A673 (cell line): ENCODE data around the gene CHI3L2. TPM values are rescaled to one million over a fixed set of nuclear protein-coding genes. Genes with fewer than 3 reads are reported as not detected.

Experiments
- BruUV-seq: library from RNA; stranded (reverse); fragments of 400-500 nt; replicated peaks from 2 replicates; lab custom pipeline; 2021; lab: Mats Ljungman, UMichigan
- CTCF ChIA-PET: fragments of 300-600 bp; sonication (Branson Sonifier 250); formaldehyde crosslinking; loops from one replicate; lab custom pipeline; 2022; ENCODE audit warnings: antibody characterized with exemption; lab: Charles Lee
- POLR2A ChIA-PET: fragments of 300-600 bp; sonication (Branson Sonifier 250); formaldehyde crosslinking; loops from one replicate; lab custom pipeline; 2022; ENCODE audit warnings: antibody characterized with exemption; ENCODE audit not compliant: low non-redundant PET; lab: Charles Lee
- DNase-seq: peaks from one replicate; pipeline ENCODE4 v3.0.0-alpha.2; 2015; ENCODE audit warnings: low spot score
- H3K27ac ChIP-seq: fragments of 200-600 bp; sonication (generic); 2 replicates; pipeline ENCODE4 v1.5.1; 2016; ENCODE audit warnings: mixed run types, low read depth, mild to moderate bottlenecking, mixed read lengths, antibody characterized with exemption, low read length; ENCODE audit not compliant: poor library complexity, severe bottlenecking
- H3K27me3 ChIP-seq: fragments of 200-600 bp; sonication (generic); replicated peaks from 2 replicates; pipeline ENCODE4 v1.6.1; 2017; ENCODE audit warnings: mixed run types, low read depth, mild to moderate bottlenecking, mixed read lengths, antibody characterized with exemption, low read length; ENCODE audit not compliant: insufficient read depth, poor library complexity
- H3K36me3 ChIP-seq: fragments of 200-600 bp; sonication (generic); 2 replicates; pipeline ENCODE4 v1.6.1; 2016; ENCODE audit warnings: mixed run types, mild to moderate bottlenecking, mixed read lengths, antibody characterized with exemption, low read length; ENCODE audit not compliant: insufficient read depth, poor library complexity, severe bottlenecking
- H3K4me1 ChIP-seq: fragments of 200-600 bp; sonication (generic); 2 replicates; pipeline ENCODE4 v1.6.1; 2017; ENCODE audit warnings: mixed run types, mild to moderate bottlenecking, mixed read lengths, antibody characterized with exemption, low read length; ENCODE audit not compliant: insufficient read depth, poor library complexity, severe bottlenecking
- H3K4me3 ChIP-seq: fragments of 200-600 bp; sonication (generic); 2 replicates; pipeline ENCODE4 v1.5.1; 2016; ENCODE audit warnings: low read depth, mixed run types, mild to moderate bottlenecking, mixed read lengths, low read length; ENCODE audit not compliant: poor library complexity, severe bottlenecking
- H3K9me3 ChIP-seq: fragments of 200-600 bp; sonication (generic); 2 replicates; pipeline ENCODE4 v1.6.1; 2016; ENCODE audit warnings: mixed run types, low read depth, mild to moderate bottlenecking, mixed read lengths, antibody characterized with exemption, low read length; ENCODE audit not compliant: poor library complexity, severe bottlenecking
- EZH2 ChIP-seq: fragments of 200-600 bp; sonication (generic); IDR thresholded peaks from 2 replicates; pipeline ENCODE4 v1.6.1; 2017; ENCODE audit warnings: borderline replicate concordance, low read depth, mild to moderate bottlenecking, mixed read lengths, antibody characterized with exemption, low read length; ENCODE audit not compliant: poor library complexity, severe bottlenecking
- intact Hi-C: fragments of 100-400 bp; cut with micrococcal nuclease; formaldehyde crosslinking; loops from one replicate; pipeline ENCODE4 v1.10.0; 2022; ENCODE audit not compliant: unreplicated experiment
- total RNA-seq: library from RNA; stranded (reverse); gene quantifications from 2 replicates; pipeline ENCODE4 v1.2.3, GENCODE V29; 2021
- TF ChIP-seq, protein P1 (sequence below): fragments of 300-800, 200-600 bp; sonication (generic); conservative IDR thresholded peaks from 2 replicates; pipeline ENCODE4 v1.5.1; 2017; ENCODE audit warnings: low read depth, mild to moderate bottlenecking, antibody characterized with exemption, low read length, moderate library complexity, mixed read lengths

Gene CHI3L2
- total RNA-seq, 1 experiment from 2014 or later = not detected

DNA sequence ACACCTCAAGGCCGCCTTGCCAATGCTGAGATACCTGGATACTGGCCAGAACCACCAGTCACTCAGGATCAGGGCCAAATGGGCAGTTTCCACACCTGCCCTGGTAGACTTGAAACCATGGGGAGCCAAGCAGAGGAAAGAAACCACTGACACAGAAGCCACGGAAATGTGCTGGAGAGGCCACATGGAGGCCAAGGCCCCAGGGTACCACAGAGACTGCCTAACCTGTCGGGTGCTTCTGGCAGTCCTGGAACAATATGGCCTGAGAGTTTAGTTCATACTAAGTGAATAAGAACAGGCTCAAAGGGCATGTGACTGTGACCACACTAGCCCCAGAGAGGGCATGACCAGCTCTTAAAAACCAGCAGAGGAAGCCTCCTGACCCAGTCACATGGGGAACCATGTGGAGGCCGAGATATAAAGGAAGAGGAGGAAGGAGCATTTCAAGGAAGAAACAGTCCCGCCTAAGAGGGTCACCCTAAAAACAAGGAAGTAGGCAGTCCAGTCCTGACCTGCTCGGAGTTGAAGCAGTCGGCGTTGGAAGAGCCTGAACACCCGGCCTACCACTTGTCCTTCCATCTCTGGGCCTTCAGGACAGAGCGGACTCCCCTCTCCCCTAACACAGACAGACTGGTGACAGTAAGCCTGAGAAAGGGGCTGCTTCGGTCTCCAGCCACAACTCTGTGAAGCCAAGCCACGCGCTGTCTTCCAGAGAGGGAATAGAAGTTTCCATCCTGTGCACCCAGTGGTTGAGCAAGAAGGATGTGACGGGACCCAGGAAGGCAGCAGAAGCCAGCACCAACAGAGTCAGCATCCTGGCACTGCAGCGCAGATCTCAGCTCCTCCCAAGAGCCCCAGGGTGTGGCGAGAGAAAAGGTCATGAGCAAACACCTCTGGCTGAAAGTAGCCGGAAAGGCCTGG, 27.4 kb upstream of the CHI3L2 start, which contains the start of gene DENND2D:
DENND2D (minus strand) TSS at position 766 of the 921 bp plus-strand sequence; CDS start at position 579, 187 bp downstream.
- DNase-seq = no peak
- CTCF ChIA-PET = no interaction called here
- H3K27me3 ChIP-seq = peaks cover 24% of the 10 kb centered on the region
- no peak within 1 kb of the TSS for H3K4me3 ChIP-seq
- H3K36me3 ChIP-seq = no peaks in the 10 kb centered on the region
- intact Hi-C loops = no loop called here
- no peak within 1 kb of the TSS for H3K27ac ChIP-seq
- H3K9me3 ChIP-seq = no peaks in the 10 kb centered on the region
- TF ChIP-seq, protein P1, sequence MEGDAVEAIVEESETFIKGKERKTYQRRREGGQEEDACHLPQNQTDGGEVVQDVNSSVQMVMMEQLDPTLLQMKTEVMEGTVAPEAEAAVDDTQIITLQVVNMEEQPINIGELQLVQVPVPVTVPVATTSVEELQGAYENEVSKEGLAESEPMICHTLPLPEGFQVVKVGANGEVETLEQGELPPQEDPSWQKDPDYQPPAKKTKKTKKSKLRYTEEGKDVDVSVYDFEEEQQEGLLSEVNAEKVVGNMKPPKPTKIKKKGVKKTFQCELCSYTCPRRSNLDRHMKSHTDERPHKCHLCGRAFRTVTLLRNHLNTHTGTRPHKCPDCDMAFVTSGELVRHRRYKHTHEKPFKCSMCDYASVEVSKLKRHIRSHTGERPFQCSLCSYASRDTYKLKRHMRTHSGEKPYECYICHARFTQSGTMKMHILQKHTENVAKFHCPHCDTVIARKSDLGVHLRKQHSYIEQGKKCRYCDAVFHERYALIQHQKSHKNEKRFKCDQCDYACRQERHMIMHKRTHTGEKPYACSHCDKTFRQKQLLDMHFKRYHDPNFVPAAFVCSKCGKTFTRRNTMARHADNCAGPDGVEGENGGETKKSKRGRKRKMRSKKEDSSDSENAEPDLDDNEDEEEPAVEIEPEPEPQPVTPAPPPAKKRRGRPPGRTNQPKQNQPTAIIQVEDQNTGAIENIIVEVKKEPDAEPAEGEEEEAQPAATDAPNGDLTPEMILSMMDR = no peak
- TF ChIP-seq EZH2 = no peak
- POLR2A ChIA-PET = no interaction called here
- H3K4me1 ChIP-seq = no peaks in the 10 kb centered on the region
- no TSS peak for BruUV-seq

DNA sequence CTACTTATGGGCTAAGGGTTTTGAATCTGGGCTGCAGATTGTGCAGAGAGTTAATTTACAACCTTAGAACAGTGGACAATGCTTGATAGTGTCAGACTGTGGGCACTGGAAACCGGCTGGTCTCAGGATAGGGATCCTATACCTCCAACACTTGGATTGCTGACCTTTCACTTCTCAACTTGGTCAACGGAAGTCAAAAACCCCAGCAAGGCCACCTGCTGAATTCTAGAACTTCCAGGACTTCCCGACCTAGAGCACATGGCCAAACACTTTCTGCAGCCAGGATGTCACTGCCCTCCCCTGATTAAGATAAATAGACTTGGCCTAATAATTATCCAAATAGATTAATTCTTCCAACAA, 26.7 kb upstream of the CHI3L2 start:
- Histone ChIP-seq H3K27ac (no peak overlapping the region), H3K36me3 (no peaks in the 10 kb centered on the region), H3K4me1 (no peaks in the 10 kb centered on the region), H3K27me3 (peaks cover 30% of the 10 kb centered on the region), H3K4me3 (no peak overlapping the region), H3K9me3 (no peaks in the 10 kb centered on the region)
- ChIA-PET POLR2A (no interaction called here), CTCF (no interaction called here)
- TF ChIP-seq, protein P1 = no peak
- TF ChIP-seq EZH2 = no peak
- no TSS peak for BruUV-seq
- intact Hi-C loops = no loop called here
- DNase-seq = no peak

DNA sequence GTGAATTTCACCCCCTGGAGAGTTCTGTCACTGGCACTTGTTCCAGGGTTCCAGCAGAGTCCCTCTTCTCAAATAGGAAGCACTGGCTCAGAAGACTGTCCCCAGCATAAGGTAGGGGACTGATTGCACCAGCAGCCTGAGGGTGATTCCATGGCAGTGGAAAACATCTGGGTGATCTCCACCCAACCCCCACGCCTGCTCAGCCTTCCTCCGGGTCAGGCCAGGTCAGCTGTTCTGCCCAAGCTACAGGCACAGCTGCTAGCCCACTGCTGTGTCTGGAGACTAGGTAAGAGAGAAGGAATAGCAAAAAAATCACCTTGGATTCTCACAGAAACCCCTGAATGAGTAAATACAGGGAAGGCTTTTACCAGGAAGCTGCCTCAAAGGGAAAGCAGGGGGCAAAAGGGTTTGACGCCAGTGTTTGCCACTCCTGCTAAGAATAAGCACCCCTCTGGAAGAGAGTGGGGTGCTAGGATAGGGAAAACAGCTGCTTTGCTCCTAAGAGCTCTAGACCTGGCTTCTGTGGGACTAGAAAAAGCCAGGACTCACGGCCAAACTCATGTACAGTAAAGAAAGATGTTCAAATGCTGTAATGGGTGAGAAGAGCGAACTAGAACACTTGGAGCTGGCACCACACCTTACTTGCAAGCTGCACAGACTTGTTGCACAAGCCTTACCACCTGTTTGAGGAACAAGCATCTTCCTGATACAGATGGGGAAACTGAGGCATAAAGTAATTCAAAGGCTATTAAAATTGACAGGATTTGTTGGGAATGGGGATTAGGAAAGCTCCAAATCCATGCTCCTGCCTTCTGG, 26.0 kb upstream of the CHI3L2 start:
- DNase-seq = no peak
- ChIA-PET CTCF (no interaction called here), POLR2A (no interaction called here)
- peaks cover 37% of the 10 kb centered on the region for H3K27me3 ChIP-seq
- H3K4me1 ChIP-seq = no peaks in the 10 kb centered on the region
- H3K36me3 ChIP-seq = no peaks in the 10 kb centered on the region
- H3K4me3 ChIP-seq = no peak overlapping the region
- no TSS peak for BruUV-seq
- TF ChIP-seq, protein P1 = no peak
- TF ChIP-seq EZH2 = no peak
- H3K27ac ChIP-seq = no peak overlapping the region
- H3K9me3 ChIP-seq = no peaks in the 10 kb centered on the region
- intact Hi-C loops = no loop called here
